ENCODE data around the gene RXRB. TPM values are rescaled to one million over a fixed set of nuclear protein-coding genes. Genes with fewer than 3 reads are reported as not detected.

Gene RXRB
- total RNA-seq, 2 experiments from 2014 or later: 41.0 to 45.4 TPM

DNA sequence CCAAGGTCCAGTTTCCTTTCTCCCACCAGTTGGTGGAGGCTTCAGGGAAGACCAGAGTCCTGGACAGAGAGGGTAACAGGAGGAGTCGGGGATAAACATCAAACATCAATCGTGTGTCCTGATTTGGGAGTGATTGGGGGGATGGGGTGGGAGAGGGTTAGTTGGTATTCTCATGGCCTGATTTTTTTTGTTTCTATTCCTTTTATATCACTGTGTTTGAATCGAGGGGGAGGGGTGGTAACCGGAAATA is 3.6 kb upstream of the RXRB start:
- POLR2A ChIA-PET: interaction anchor here (1.0 to 2.4 kb wide), 4 partner anchors 45 to 360 kb away, joined by 3 to 19 read pairs (median 5); partner anchors contain the start of gene PSMB8
- DNase-seq (no peak), ATAC-seq (no peak)
- CTCF ChIA-PET: interaction anchor here (0.6 to 1.7 kb wide), 3 partner anchors 42 to 68 kb away, joined by 3 to 8 read pairs (median 4); partner anchors contain the start of genes RPS18 and VPS52
- Mint-ChIP-seq H3K4me3 (peak overlapping the region; percentile 77), H3K27me3 (no peaks in the 10 kb centered on the region), H3K9me3 (ENCODE audit: low read depth) (no peaks in the 10 kb centered on the region), H3K36me3 (ENCODE audit: low read depth) (peaks cover 39% of the 10 kb centered on the region), H3K27ac (peak overlapping the region; percentile 34), H3K4me1 (peaks cover 65% of the 10 kb centered on the region)
- intact Hi-C loops (cut with DNase I, micrococcal nuclease): loop anchor here (1.0 to 10.0 kb wide), 13 partner anchors 21 to 1539 kb away; partner anchors contain the start of genes AGPAT1 (in 2 of the 2), RNF5 (in 2 of the 2), C6orf47 (in 1 of the 2) and CLIC1 (in 1 of the 2)

DNA sequence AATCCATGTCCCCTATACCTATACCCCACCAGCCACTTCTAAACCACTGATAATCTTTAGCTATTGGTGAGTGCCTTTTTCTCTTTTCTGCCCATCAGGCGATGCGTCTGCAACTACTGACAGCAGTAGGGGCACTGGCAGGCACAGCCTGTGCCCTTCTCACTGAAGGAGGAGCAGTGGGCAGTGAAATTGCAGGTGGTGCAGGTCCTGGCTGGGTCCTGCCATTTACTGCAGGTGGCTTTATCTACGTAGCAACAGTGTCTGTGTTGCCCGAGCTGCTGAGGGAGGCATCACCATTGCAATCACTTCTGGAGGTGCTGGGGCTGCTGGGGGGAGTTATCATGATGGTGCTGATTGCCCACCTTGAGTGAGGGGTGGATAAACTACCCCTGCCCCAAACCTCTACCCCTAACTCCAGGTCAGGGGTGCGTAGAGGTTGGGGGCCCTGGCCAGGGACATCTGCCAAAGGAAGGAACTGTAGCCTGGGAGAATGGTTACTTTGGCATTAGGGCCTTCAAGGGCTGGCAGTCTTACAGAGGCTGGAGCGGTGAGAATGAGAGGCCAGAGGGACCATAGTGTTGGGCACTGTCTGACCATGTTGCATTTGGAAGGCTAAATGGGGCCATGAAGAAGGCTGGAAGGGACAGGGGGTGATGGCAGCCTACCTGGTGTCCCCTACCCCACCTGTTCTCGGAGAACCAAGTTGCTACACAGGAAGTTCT is 3.1 kb upstream of the RXRB start:
- DNase-seq (no peak), ATAC-seq (no peak)
- POLR2A ChIA-PET: no interaction called here
- peaks cover 38% of the 10 kb centered on the region for H3K36me3 Mint-ChIP-seq (ENCODE audit: low read depth)
- CTCF ChIA-PET: interaction anchor here (1.0 to 1.2 kb wide), 2 partner anchors 45 to 96 kb away, joined by 3 to 5 read pairs; partner anchors contain the start of gene RGL2
- H3K27me3 Mint-ChIP-seq: no peaks in the 10 kb centered on the region
- intact Hi-C loops (cut with DNase I, micrococcal nuclease): loop anchor here (1.0 to 10.0 kb wide), 13 partner anchors 21 to 1539 kb away; partner anchors contain the start of genes AGPAT1 (in 2 of the 2), RNF5 (in 2 of the 2), C6orf47 (in 1 of the 2) and CLIC1 (in 1 of the 2)
- H3K27ac Mint-ChIP-seq: no peak overlapping the region
- peaks cover 65% of the 10 kb centered on the region for H3K4me1 Mint-ChIP-seq
- H3K4me3 Mint-ChIP-seq: peak overlapping the region; percentile 77
- no peaks in the 10 kb centered on the region for H3K9me3 Mint-ChIP-seq (ENCODE audit: low read depth)

DNA sequence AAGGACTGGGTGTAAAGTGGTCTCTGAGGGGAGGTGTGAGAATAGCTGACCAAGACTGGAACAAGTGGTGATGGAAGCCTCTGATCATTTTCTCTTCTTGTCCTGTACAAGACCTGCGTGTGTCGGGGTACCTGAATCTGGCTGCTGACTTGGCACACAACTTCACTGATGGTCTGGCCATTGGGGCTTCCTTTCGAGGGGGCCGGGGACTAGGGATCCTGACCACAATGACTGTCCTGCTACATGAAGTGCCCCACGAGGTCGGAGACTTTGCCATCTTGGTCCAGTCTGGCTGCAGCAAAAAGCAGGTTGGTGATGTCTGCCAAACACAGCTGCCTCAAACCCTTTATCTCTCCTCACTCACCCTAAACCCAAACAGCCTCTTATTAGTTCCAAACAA is 2.3 kb upstream of the RXRB start:
- Mint-ChIP-seq H3K27me3 (no peaks in the 10 kb centered on the region), H3K4me1 (peaks cover 73% of the 10 kb centered on the region), H3K4me3 (peak overlapping the region; percentile 40), H3K36me3 (ENCODE audit: low read depth) (peaks cover 38% of the 10 kb centered on the region), H3K27ac (no peak overlapping the region), H3K9me3 (ENCODE audit: low read depth) (no peaks in the 10 kb centered on the region)
- ChIA-PET POLR2A (no interaction called here), CTCF (interaction anchor here (0.9 to 1.2 kb wide), 3 partner anchors 46 to 96 kb away, joined by 3 to 5 read pairs (median 4); partner anchors contain the start of genes B3GALT4 and RGL2)
- ATAC-seq (no peak), DNase-seq (no peak)
- intact Hi-C loops (cut with DNase I, micrococcal nuclease): loop anchor here (5.0 to 10.0 kb wide), 8 partner anchors 212 to 1538 kb away; partner anchors contain the start of genes AGPAT1 (in 2 of the 2), RNF5 (in 2 of the 2), C6orf47 (in 1 of the 2) and CLIC1 (in 1 of the 2)

DNA sequence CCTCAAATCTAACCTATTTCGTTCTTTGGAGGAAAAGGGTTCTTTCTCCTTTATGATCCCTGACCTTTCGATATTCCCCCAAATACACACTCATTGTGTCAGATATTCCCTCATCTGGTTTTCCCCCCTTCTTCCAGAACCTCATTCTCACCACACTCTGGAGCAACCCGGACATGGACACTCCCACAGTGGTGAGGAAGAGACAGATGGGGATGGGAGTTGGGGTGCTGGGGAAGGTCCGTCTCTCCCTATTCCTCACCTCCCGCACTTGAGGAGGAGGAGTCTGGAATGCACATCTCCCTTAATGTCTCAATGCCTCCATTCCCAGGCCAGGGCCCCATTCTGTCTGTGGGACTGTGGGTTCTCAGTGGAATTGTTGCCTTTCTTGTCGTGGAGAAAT is 1.5 kb upstream of the RXRB start:
- Mint-ChIP-seq H3K9me3 (ENCODE audit: low read depth) (no peaks in the 10 kb centered on the region), H3K4me1 (peaks cover 76% of the 10 kb centered on the region), H3K36me3 (ENCODE audit: low read depth) (peaks cover 45% of the 10 kb centered on the region), H3K4me3 (peak overlapping the region; percentile 100), H3K27ac (peak overlapping the region; percentile 99), H3K27me3 (no peaks in the 10 kb centered on the region)
- intact Hi-C loops (cut with DNase I, micrococcal nuclease): loop anchor here (2.0 to 10.0 kb wide), 11 partner anchors 213 to 1537 kb away; partner anchors contain the start of genes AGPAT1 (in 2 of the 2), RNF5 (in 2 of the 2), C6orf47 (in 1 of the 2) and CLIC1 (in 1 of the 2)
- no peak for DNase-seq
- ChIA-PET POLR2A (no interaction called here), CTCF (interaction anchor here (0.6 kb wide), 1 partner anchor 362 kb away, joined by 3 read pairs; no protein-coding TSS in a partner anchor)
- no peak for ATAC-seq

DNA sequence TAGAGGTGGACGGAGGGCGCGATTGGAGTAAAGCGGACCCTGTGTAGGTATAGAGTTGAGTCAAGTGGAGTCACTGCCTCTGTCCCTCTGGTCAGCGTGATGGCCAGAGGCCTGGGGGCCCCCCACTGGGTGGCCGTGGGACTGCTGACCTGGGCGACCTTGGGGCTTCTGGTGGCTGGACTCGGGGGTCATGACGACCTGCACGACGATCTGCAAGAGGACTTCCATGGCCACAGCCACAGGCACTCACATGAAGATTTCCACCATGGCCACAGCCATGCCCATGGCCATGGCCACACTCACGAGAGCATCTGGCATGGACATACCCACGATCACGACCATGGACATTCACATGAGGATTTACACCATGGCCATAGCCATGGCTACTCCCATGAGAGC is 681 bp upstream of the RXRB start:
- Mint-ChIP-seq H3K9me3 (ENCODE audit: low read depth) (no peaks in the 10 kb centered on the region), H3K27me3 (no peaks in the 10 kb centered on the region), H3K36me3 (ENCODE audit: low read depth) (peaks cover 50% of the 10 kb centered on the region), H3K4me1 (peaks cover 71% of the 10 kb centered on the region), H3K4me3 (peak overlapping the region; percentile 100), H3K27ac (peak overlapping the region; percentile 99)
- ATAC-seq (no peak), DNase-seq (no peak)
- intact Hi-C loops (cut with DNase I, micrococcal nuclease): loop anchor here (2.0 to 10.0 kb wide), 11 partner anchors 214 to 1536 kb away; partner anchors contain the start of genes AGPAT1 (in 2 of the 2), RNF5 (in 2 of the 2), C6orf47 (in 1 of the 2) and CLIC1 (in 1 of the 2)
- ChIA-PET CTCF (no interaction called here), POLR2A (no interaction called here)

DNA sequence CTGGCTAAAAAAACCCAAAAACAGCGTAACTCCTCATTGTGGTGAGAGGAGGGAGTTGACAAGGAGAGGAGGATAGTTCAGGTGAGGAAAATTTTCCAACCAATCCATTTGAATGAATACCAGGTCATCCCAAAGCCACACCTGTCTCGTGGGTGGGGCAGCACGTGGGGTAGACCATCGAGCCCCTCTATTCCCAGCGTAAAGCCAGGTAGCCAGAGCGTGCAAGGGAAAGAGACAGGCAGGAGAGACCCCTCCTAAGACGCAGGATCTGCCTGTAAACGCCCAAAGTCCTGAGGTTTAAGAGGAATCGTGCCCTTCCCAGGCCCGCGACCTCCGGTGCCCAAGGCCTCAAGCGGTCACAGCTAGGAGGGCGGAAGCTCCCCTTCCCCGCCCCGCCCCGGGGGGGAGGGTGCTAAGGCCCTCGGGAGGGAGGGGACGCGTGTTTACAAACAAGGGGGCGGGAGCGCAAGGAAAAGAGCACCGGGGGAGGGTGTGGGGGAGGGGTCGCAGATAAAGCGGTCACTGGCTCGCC is 712 bp downstream of the RXRB start:
- Mint-ChIP-seq H3K4me1 (peaks cover 58% of the 10 kb centered on the region), H3K4me3 (peak overlapping the region; percentile 100), H3K36me3 (ENCODE audit: low read depth) (peaks cover 62% of the 10 kb centered on the region), H3K9me3 (ENCODE audit: low read depth) (no peaks in the 10 kb centered on the region), H3K27ac (peak overlapping the region; percentile 92), H3K27me3 (no peaks in the 10 kb centered on the region)
- DNase-seq (peak; percentile 86), ATAC-seq (peak; percentile 27)
- ChIA-PET CTCF (interaction anchor here (0.6 to 1.5 kb wide), 5 partner anchors 49 to 248 kb away, joined by 3 to 7 read pairs (median 3); no protein-coding TSS in a partner anchor), POLR2A (interaction anchor here (0.7 to 1.5 kb wide), 4 partner anchors 9 to 50 kb away, joined by 3 to 6 read pairs (median 4); no protein-coding TSS in a partner anchor)
- intact Hi-C loops (cut with DNase I, micrococcal nuclease): loop anchor here (1.0 to 10.0 kb wide), 24 partner anchors 16 to 1535 kb away; partner anchors contain the start of genes AGPAT1 (in 2 of the 2), CUTA (in 2 of the 2), RNF5 (in 2 of the 2) and VPS52 (in 2 of the 2)

DNA sequence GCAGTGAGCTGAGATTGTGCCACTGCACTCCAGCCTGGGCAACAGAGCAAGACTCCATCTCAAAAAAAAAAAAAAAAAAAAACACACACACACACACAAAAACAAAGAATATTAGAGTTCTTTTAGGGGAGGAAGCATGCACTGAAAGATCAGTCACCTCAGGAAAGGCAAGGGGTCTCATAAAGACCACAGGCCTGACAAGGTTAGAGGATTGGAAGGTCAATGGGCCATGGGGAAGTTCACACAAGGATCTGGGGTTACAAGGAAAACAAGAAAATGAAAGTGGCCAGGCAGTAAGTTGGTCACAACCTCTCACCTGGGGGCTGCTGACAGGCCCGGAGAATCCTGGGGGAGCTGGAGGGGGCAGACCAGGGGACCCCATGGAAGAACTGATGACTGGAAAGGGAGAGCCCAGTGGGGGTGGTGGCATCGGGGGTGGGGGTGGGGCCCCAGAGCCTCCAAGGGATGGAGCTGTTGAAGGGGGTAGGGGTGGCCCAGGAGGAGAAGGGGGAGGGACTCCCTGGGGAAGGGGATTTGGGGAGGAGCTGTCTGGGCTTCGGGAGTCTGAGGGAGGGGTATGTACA is 1.5 kb downstream of the RXRB start:
- Mint-ChIP-seq H3K4me1 (peaks cover 56% of the 10 kb centered on the region), H3K4me3 (peak overlapping the region; percentile 100), H3K9me3 (ENCODE audit: low read depth) (no peaks in the 10 kb centered on the region), H3K36me3 (ENCODE audit: low read depth) (peaks cover 61% of the 10 kb centered on the region), H3K27ac (peak overlapping the region; percentile 92), H3K27me3 (no peaks in the 10 kb centered on the region)
- CTCF ChIA-PET: interaction anchor here (0.6 kb wide), 1 partner anchor 662 kb away, joined by 3 read pairs; no protein-coding TSS in a partner anchor
- ATAC-seq (no peak), DNase-seq (no peak)
- intact Hi-C loops (cut with DNase I, micrococcal nuclease): loop anchor here in 1 of 2 experiments (10.0 kb wide), 1 partner anchor 74 kb away; no protein-coding TSS in a partner anchor
- POLR2A ChIA-PET: interaction anchor here (1.0 kb wide), 2 partner anchors 14 to 49 kb away, joined by 3 read pairs; no protein-coding TSS in a partner anchor

DNA sequence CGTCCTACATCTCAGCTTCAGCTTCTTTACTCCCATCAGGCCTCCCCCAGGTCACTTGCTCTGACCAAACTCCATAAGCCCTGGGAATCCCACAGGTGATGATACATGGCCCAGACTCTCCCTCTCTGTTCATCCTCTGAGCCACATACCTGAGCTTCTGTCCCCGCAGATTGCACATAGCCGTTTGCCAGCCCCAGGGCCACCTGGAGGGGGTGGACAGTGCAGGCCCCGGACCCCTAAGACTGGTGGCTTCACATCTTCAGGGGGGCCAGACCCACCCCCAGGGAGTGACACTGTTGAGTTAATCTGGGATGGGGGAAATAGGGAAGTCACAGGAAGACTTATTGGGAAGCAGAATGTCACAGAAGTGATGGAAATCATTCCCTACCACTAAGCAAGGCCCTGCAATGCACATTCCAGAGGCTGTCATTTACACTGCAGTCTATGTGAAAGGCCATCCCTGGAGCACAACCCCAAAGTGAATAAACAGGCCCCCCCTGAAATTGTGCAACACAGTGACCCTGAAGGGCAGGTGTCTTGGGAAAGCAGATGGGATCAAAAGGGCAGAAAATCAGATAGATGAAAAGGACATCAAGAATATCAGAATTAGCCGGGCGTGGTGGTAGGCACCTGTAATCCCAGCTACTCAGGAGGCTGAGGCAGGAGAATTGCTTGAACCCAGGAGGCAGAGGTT is 2.2 kb downstream of the RXRB start:
- CTCF ChIA-PET: interaction anchor here (0.6 to 2.3 kb wide), 15 partner anchors 10 to 663 kb away, joined by 3 to 10 read pairs (median 5); partner anchors contain the start of genes HLA-DMA and RING1
- peaks cover 56% of the 10 kb centered on the region for H3K4me1 Mint-ChIP-seq
- peak overlapping the region; percentile 76 for H3K27ac Mint-ChIP-seq
- no peaks in the 10 kb centered on the region for H3K9me3 Mint-ChIP-seq (ENCODE audit: low read depth)
- peaks cover 55% of the 10 kb centered on the region for H3K36me3 Mint-ChIP-seq (ENCODE audit: low read depth)
- no peak for DNase-seq
- POLR2A ChIA-PET: interaction anchor here (1.4 kb wide), 1 partner anchor 51 kb away, joined by 5 read pairs; no protein-coding TSS in a partner anchor
- no peaks in the 10 kb centered on the region for H3K27me3 Mint-ChIP-seq
- ATAC-seq: no peak
- intact Hi-C loops (cut with DNase I, micrococcal nuclease): loop anchor here in 1 of 2 experiments (10.0 kb wide), 1 partner anchor 74 kb away; no protein-coding TSS in a partner anchor
- H3K4me3 Mint-ChIP-seq: peak overlapping the region; percentile 100

DNA sequence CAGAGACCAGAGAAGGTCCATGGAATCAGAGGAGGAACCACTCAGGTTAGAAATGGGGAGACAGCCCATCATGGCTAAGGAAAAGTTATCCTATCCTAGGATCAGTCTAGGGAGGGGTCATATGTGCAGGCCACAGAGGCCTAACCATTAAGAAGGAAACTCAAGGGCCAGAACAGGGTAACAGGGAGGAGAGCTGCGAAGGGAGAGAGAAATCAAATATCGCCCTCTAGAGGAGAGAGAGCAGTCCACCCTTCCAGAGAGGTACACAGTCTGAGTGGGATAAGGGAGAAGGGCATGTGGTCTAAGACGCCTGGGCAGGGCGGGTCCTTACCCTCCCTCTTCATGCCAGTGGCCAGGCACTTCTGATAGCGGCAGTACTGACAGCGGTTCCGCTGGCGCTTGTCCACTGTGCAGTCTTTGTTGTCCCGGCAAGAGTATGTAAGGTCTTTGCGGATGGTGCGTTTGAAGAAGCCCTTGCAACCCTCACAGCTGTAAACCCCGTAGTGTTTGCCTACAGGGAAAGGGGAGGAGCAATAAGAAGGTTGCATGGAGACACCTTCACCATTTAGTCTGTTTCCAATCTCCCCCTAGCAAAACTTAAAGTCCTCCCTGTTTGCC is 2.9 kb downstream of the RXRB start:
- Mint-ChIP-seq H3K36me3 (ENCODE audit: low read depth) (peaks cover 47% of the 10 kb centered on the region), H3K27me3 (no peaks in the 10 kb centered on the region), H3K27ac (peak overlapping the region; percentile 55), H3K4me3 (peak overlapping the region; percentile 6), H3K4me1 (peaks cover 53% of the 10 kb centered on the region), H3K9me3 (ENCODE audit: low read depth) (no peaks in the 10 kb centered on the region)
- ChIA-PET CTCF (interaction anchor here (0.6 to 2.3 kb wide), 23 partner anchors 11 to 377 kb away, joined by 3 to 10 read pairs (median 4); partner anchors contain the start of genes HLA-DMA, RING1 and WDR46), POLR2A (interaction anchor here (0.6 to 1.4 kb wide), 2 partner anchors 52 to 57 kb away, joined by 3 to 5 read pairs; no protein-coding TSS in a partner anchor)
- intact Hi-C loops (cut with DNase I, micrococcal nuclease): loop anchor here (1.0 to 10.0 kb wide), 4 partner anchors 36 to 74 kb away; no protein-coding TSS in a partner anchor
- DNase-seq: peak; percentile 33
- ATAC-seq: peak; percentile 53
